ENCODE results near the gene ATPAF2.

ATPAF2 gene

GRCh38 chr17:18038861-18039534, at the start of gene ATPAF2, which contains the start of gene GID4:
TSS of gene ATPAF2 (minus strand) at chr17:18039168. CDS start at chr17:18039013, 155 bp downstream.
TSS of gene GID4 (plus strand) at chr17:18039408. CDS start at chr17:18039465, 57 bp downstream.
- H3K4me3 ChIP-seq (replicated peaks; ENCODE audit: low read depth, low read length), result peak within 1 kb of the TSS; percentile 91
- no peak for TF ChIP-seq CTCF (IDR thresholded peaks at IDR 0.05; ENCODE audit: low read length, missing control alignments)
- DNase-seq (ENCODE audit: low read depth), result peak; percentile 99

- no peak for TF ChIP-seq CTCF (IDR thresholded peaks at IDR 0.05; ENCODE audit: low read length, missing control alignments)
- H3K4me3 ChIP-seq (replicated peaks; ENCODE audit: low read depth, low read length), result peak within 1 kb of the TSS; percentile 99
- DNase-seq (ENCODE audit: low read depth), result peak; percentile 94
Observed at GRCh38 chr17:18087610-18088491, 48.9 kb upstream of the ATPAF2 start, which contains the start of gene DRG2. TSS of gene DRG2 (plus strand) at chr17:18087948. CDS start at chr17:18088024, 76 bp downstream.

DNA sequence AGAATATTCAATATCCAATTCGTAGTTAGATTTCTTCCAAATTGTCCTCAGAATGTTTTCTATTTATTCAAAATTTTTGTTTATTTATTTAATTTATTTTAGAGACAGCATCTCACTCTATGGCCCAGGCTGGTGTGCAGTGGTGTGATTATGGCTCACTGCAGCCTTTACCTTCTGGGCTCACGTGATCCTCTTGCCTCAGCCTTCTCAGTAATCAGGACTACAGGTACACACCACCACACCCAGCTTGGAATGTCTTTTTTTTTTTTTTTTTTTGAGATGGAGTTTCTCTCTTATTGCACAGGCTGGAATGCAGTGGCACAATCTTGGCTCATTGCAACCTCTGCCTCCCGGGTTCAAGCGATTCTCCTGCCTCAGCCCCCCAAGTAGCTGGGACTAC, 45.3 kb upstream of the ATPAF2 start:
- no peak for TF ChIP-seq CTCF (IDR thresholded peaks at IDR 0.05; ENCODE audit: low read length, missing control alignments)
- no peak for DNase-seq (ENCODE audit: low read depth)
- H3K4me3 ChIP-seq (replicated peaks; ENCODE audit: low read depth, low read length), result no peak overlapping the region

DNA sequence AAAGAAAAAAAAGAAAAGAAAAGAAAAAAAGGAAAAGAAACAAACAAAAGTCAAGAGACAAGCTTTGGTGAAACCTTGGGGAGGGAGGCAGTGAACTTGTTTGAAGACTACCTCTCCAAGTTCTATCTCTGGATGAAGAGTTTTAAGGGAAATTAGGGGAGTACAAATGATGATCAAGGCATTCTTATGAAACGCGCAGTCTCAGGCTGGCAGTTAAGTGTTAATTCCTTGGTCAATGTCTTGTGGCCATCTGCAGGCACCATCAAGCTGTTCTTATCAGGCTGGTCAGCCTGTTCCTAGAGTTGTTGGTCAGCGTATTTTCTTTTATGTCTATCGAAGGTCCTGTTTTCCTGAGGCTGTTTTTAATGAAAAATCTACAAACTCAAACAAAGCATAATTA, 40.6 kb upstream of the ATPAF2 start:
- TF ChIP-seq CTCF (IDR thresholded peaks at IDR 0.05; ENCODE audit: low read length, missing control alignments), result no peak
- DNase-seq (ENCODE audit: low read depth), result no peak
- no peak overlapping the region for H3K4me3 ChIP-seq (replicated peaks; ENCODE audit: low read depth, low read length)

DNA sequence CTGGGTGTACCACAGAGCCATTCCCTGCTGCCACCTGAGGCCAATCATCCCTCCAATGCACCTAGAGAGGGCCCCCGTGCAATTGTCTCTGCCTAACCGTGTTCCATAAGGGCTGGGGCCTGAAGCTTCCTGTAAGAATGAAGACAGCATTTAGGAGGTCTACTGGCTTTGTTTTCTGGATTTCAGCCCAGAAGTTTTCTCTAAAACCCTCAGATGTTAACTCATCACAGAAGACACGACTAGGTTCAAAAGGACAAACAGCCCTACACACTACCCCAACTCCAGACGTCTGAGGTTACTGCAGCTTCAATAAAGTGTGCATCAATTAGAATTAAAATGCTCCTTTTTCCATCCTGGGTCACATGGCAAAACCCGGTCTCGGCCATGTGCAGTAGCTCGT, 38.0 kb upstream of the ATPAF2 start:
- no peak for TF ChIP-seq CTCF (IDR thresholded peaks at IDR 0.05; ENCODE audit: low read length, missing control alignments)
- peak; percentile 10 for DNase-seq (ENCODE audit: low read depth)
- no peak overlapping the region for H3K4me3 ChIP-seq (replicated peaks; ENCODE audit: low read depth, low read length)

DNA sequence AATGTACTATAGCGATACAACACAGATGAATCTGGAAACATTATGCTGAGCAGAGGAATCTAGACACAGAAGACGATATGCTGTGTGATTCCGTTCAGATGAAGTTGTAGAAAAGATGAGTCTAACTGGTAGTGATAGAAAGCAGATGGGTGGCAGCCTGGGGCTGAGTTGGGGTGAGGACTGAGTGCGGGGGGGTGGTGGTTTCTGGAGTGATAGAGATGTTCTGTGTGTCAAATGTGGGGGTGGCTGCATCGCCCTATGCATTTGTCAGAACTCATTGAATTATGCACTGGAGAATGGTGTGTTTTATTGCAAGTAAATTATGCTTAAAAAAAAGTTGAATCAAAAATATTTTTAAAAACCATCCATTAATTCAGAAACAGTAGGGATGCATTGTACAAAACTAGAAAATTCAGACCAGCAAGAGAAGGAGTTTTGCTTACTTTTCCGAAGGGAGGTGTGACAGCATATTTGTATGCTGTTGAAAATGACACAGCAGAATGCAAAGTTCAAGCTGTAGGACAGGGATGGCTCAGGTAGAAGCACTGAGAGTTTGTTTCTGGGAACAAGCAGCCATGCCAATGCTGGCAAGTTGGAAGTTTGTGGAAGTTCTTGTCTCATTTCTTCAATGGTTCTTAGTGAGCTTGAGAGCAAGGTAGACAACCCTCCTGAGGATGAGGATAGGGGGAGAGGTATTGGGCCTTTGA, 35.8 kb upstream of the ATPAF2 start:
- no peak for TF ChIP-seq CTCF (IDR thresholded peaks at IDR 0.05; ENCODE audit: low read length, missing control alignments)
- no peak for DNase-seq (ENCODE audit: low read depth)
- no peak overlapping the region for H3K4me3 ChIP-seq (replicated peaks; ENCODE audit: low read depth, low read length)
